GM13977 (cell line): ENCODE data around the gene PREX1.

Source experiments
- DNase-seq: peaks from one replicate; pipeline ENCODE4 v3.0.0; 2012; ENCODE audit warnings: low spot score
- in situ Hi-C: fragments of 300-500 bp; cut with MboI; formaldehyde crosslinking; loops from one replicate; pipeline ENCODE4 v1.12.0; 2022; ENCODE audit warnings: low sequenced_read_pairs, low pct_unique_long_range_greater_than_20kb, mixed read lengths, inconsistent platforms; ENCODE audit not compliant: unreplicated experiment
- TF ChIP-seq, protein P1 (sequence below): IDR thresholded peaks from 2 replicates; pipeline ENCODE4 v1.5.1; 2012; ENCODE audit warnings: mild to moderate bottlenecking, control low read depth; ENCODE audit not compliant: insufficient read depth; ENCODE audit errors: extremely low read depth, missing control alignments

Gene PREX1

DNA sequence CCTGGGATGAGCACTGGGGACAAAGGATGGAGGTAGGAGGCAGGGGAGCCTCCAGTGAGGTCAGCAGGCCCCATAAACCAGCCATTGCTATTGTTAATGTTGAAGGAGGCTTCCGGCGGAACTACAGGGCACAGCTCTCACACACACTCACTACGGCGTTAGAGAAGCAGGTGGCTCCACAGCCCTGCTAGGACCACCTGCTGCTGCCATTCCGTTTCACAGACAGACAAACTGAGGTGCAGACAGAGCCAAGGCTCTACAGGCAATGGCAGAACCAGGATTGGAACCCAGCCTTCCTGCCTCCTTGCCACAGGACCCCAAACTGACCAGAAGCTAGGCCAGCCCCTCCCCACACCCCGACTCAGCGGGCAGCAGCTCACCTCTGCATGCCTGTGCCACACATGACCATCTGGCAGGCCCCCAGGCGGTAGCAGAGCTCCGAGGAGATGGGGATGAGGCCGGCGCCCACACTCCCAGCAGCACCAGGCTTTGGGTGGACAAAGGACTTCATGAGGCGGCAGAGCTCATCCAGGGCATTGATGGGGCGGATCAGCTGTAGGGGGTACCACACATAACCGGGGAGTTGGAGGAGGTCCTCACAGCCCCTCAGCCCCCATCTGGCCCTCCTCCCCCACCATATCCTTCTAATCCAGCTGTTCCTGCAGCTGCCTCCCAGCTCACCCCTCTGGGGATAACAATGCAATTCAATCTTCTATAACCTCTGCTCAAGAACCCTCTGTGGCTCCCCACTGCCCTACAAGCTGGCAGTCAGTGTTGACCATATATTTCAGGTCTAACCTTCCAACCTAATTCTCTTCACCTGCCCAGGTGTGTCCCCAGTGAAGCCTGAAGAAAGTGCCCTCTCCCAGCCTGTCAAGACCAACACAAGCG, 198.5 kb downstream of the PREX1 start:
- in situ Hi-C loops = no loop called here
- TF ChIP-seq, protein P1, sequence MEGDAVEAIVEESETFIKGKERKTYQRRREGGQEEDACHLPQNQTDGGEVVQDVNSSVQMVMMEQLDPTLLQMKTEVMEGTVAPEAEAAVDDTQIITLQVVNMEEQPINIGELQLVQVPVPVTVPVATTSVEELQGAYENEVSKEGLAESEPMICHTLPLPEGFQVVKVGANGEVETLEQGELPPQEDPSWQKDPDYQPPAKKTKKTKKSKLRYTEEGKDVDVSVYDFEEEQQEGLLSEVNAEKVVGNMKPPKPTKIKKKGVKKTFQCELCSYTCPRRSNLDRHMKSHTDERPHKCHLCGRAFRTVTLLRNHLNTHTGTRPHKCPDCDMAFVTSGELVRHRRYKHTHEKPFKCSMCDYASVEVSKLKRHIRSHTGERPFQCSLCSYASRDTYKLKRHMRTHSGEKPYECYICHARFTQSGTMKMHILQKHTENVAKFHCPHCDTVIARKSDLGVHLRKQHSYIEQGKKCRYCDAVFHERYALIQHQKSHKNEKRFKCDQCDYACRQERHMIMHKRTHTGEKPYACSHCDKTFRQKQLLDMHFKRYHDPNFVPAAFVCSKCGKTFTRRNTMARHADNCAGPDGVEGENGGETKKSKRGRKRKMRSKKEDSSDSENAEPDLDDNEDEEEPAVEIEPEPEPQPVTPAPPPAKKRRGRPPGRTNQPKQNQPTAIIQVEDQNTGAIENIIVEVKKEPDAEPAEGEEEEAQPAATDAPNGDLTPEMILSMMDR = no peak
- no peak for DNase-seq

DNA sequence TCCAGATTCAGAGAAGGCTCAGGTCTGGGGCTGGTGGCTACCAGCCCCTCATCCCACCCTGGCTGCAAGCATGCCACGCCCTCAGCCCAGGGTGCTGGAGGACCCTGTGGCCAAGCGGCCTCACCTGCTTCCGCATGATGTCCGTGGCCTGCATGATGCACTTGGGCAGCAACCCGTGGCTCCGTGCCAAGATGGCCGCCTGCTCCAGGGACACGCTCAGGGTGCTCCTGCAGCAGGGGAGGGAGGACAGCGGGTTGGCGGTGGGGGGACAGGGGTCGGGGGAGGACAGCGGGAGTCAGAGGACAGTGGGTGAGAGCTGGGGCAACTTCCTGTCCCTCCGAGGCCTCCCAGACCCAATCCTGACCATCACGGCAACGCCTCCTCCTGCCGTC, 200.1 kb downstream of the PREX1 start:
- DNase-seq = no peak
- in situ Hi-C loops = no loop called here
- TF ChIP-seq, protein P1 = no peak

DNA sequence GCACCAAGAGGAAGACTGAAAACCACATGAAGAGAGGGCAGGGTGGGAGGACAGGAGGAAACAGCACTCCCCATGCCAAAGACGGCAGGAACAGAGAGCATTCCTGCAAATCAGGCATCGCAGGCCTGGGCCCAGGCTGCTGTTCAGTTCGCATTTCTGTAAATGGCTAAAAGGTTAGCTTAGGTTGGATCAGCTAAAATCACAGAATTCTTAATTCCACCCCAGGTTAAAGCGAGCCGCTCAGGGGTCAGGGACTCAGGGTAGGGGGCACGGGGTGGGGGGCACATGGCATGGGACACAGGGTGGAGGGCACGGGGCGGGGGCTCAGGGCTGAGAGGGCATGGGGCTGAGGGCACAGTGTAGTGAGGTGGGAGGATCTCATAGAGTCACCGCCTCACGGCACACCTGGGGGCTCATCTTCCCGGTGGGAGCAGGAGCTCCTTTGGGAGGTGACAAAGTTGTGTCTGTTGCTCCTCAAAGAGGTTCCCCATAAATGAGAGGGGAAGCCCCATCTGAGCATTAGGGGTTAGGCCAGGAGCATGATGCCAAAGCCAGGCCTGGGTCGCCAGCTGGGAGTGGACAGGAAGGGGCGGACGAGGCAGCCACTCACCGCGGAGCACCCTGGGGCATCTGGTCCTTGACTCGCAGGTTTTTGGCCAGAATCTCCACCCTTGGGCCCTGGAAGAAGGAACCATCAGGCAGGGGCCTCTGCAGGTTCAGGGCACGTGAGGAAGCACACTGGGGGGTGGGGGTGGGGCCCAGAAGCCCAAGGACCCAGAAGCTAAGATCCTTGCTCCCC, 200.7 kb downstream of the PREX1 start:
- TF ChIP-seq, protein P1 = no peak
- in situ Hi-C loops = no loop called here
- no peak for DNase-seq

DNA sequence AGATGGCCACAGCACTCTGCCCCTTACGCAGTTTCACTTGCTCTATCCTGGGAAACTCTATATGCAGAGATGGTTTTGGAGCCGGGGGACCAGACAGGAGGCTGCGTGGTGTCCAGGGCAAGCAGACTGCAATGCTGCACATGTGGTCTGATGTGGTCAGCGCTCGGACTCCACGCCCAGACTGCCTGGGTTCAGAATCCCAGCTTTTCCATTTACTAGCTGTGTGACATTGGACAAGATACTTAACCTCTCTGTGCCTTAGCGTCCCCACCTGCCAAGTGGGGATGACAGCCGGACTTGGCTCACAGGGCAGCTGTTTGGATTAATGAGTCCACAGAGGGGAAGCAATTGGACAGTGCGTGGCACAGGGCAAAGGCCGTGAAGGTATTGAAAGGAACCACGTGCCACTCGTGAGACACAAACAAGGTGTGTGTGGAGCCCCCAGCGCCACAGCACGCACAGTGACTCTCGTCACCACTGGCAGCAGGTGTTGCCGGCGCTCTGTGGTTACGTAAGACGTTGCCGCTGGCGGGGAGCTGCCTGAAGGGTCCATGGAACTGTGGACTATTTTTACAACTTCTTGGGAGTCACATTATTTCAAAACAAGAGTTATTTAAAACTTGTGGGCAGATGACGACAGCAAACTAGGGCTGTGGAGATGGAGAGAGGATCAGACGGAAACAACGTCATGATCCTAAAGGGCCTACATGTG, 201.4 kb downstream of the PREX1 start:
- in situ Hi-C loops = no loop called here
- TF ChIP-seq, protein P1 = no peak
- no peak for DNase-seq

DNA sequence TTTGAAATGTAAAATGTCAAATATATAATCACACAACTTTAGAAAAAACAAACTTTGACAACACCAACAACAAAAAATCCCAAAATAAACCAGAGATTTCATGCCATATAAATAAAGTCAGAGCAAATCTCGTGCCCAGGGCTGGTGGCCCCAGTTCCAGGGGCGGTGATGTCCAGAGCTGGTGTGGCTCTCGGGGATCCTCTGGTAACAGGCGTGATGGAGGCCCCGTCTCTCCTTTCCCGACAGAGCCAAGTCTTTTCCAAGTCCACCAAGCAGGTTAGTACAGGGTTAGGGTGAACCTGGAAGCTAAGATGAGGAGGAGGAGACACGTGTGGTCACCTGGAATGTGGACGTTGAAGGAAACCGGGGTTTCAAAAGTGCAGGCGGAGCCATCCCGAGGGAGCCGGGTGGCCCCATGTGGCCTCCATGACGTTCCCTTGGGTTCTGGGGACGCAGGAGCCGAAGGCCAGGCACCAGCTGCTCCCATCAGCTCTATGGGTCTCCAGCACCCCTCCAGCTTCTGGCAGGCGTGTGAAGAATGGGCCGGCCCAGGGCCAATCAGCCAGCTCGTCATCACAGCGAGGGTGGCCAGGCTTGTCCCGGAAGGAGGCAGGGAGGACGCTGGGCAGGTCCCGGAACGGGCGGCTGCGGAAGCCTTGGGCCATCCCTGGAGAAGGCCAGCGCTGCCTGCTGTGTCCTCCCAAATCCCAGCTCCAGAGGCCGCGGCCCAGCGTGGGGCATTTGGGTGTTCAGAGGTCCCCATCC, 202.5 kb downstream of the PREX1 start:
- no peak for DNase-seq
- in situ Hi-C loops = no loop called here

More for the DNA sequence above, 202.5 kb downstream of the PREX1 start:
- TF ChIP-seq, protein P1 = no peak
